NCI-H2171 treated with DMSO at 0.1 percent for 48 hours (cell line): ENCODE measurements around the gene RAB10.
A peak's percentile ranks its signal among the peaks of the same experiment; 100 is the strongest.
"Not testable (repeated sequence)": the region's sequence is repeated elsewhere in the genome, so short reads cannot be mapped to it uniquely, and the experiment has no call there.

Experiments
- DNase-seq: peaks from one replicate; lab custom pipeline; 2025; lab: John Stamatoyannopoulos, UW

The RAB10 gene

GRCh38 chr2:26088931-26089330 lies 55.0 kb downstream of the RAB10 start:
- DNase-seq: not testable (repeated sequence)

- DNase-seq: no peak
Observed at GRCh38 chr2:26089337-26089736, 55.5 kb downstream of the RAB10 start.

GRCh38 chr2:26095758-26096157 lies 61.9 kb downstream of the RAB10 start:
- DNase-seq: no peak

- DNase-seq: no peak
Observed at GRCh38 chr2:26099933-26100332, 66.0 kb downstream of the RAB10 start.

GRCh38 chr2:26100384-26100783 lies 66.5 kb downstream of the RAB10 start:
- no peak for DNase-seq

- no peak for DNase-seq
Observed at GRCh38 chr2:26103752-26104151, 69.9 kb downstream of the RAB10 start.

- not testable (repeated sequence) for DNase-seq
Observed at GRCh38 chr2:26108701-26109100, 74.8 kb downstream of the RAB10 start.

GRCh38 chr2:26112201-26112600 lies 78.3 kb downstream of the RAB10 start:
- DNase-seq: no peak

GRCh38 chr2:26114151-26114550 lies 80.3 kb downstream of the RAB10 start:
- no peak for DNase-seq

GRCh38 chr2:26118682-26119081 lies 84.8 kb downstream of the RAB10 start:
- DNase-seq: no peak

GRCh38 chr2:26119521-26119920 lies 85.6 kb downstream of the RAB10 start:
- DNase-seq: no peak

- DNase-seq: no peak
Observed at GRCh38 chr2:26122630-26123029, 88.7 kb downstream of the RAB10 start.

- DNase-seq: no peak
Observed at GRCh38 chr2:26123426-26123825, 89.5 kb downstream of the RAB10 start.

GRCh38 chr2:26126074-26126473 lies 92.2 kb downstream of the RAB10 start:
- no peak for DNase-seq

- no peak for DNase-seq
Observed at GRCh38 chr2:26128176-26128575, 94.3 kb downstream of the RAB10 start.

GRCh38 chr2:26130763-26131162 lies 96.9 kb downstream of the RAB10 start:
- no peak for DNase-seq

- no peak for DNase-seq
Observed at GRCh38 chr2:26136451-26136850, 102.6 kb downstream of the RAB10 start.

- peak; percentile 34 for DNase-seq
Observed at GRCh38 chr2:26139269-26140183, 105.6 kb downstream of the RAB10 start.

GRCh38 chr2:26141145-26141769 lies 107.4 kb downstream of the RAB10 start:
- no peak for DNase-seq

GRCh38 chr2:26144031-26144430 lies 110.1 kb downstream of the RAB10 start:
- no peak for DNase-seq

GRCh38 chr2:26144953-26145680 lies 111.2 kb downstream of the RAB10 start:
- DNase-seq: peak; percentile 71

- DNase-seq: no peak
Observed at GRCh38 chr2:26148501-26148900, 114.6 kb downstream of the RAB10 start.

- DNase-seq: no peak
Observed at GRCh38 chr2:26150243-26150642, 116.4 kb downstream of the RAB10 start.
